Duodenal mucosa (tissue), 2 donors: ENCODE data around the gene GLRX5.

ENCODE experiments used
- H3K27ac ChIP-seq: one replicate; pipeline ENCODE4 v1.7.0; 2013; ENCODE audit warnings: low read depth, low read length
- H3K27me3 ChIP-seq, 2 donors: one replicate each; pipeline ENCODE4 v1.7.0; 2013; ENCODE audit warnings: low read length in 2 of 2, control low read depth in 1 of 2; ENCODE audit not compliant: insufficient read depth in 2 of 2, control insufficient read depth in 1 of 2
- H3K36me3 ChIP-seq, 2 donors: one replicate each; pipeline ENCODE4 v1.7.0; 2013; ENCODE audit warnings: low read length in 2 of 2, control low read depth in 1 of 2; ENCODE audit not compliant: insufficient read depth in 2 of 2, control insufficient read depth in 1 of 2
- H3K4me1 ChIP-seq, 2 donors: one replicate each; pipeline ENCODE4 v1.7.0; 2013; ENCODE audit warnings: low read length in 2 of 2, control low read depth in 1 of 2; ENCODE audit not compliant: insufficient read depth in 2 of 2, control insufficient read depth in 1 of 2
- H3K4me3 ChIP-seq, 2 donors: one replicate each; pipeline ENCODE4 v1.7.0; 2013; ENCODE audit warnings: low read length in 2 of 2, low read depth in 1 of 2
- H3K9ac ChIP-seq, 2 donors: one replicate each; pipeline ENCODE4 v1.7.0; 2013; ENCODE audit warnings: low read length in 2 of 2, low read depth in 1 of 2
- H3K9me3 ChIP-seq, 2 donors: one replicate each; pipeline ENCODE4 v1.7.0; 2013; ENCODE audit warnings: low read length in 2 of 2, control low read depth in 1 of 2; ENCODE audit not compliant: control insufficient read depth in 1 of 2

Gene GLRX5

DNA sequence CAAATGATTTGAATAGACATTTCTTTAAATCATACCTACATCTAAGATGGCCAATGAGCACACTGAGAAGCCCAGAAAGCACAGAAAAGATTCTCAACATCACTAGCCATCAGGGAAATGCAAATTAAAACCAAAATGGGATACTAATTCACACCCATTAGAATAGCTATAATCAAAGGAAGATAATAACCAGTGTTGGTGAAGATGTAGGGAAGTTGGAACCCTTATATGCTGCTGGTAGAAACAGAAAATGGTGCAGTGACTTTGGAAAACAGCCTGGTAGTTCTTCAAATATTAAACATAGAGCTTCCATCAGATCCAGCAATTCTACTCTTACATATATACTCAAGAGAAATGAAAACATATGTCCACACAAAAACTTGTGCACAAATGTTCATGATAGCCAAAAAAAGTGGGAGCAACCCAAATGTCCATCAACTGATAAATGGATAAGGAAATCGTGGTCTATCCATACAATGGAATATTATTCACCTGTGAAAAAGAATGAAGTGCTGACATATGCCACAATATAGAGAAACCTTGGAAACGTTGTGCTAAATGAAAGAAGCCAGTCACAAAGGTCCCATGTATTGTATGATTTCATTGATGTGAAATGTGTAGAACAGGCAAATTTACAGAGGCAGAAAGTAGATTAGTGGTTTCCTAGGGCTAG is 42.8 kb upstream of the GLRX5 start:
- Histone ChIP-seq H3K4me3 (no peak overlapping the region), H3K9ac (no peak overlapping the region), H3K27ac (no peak overlapping the region), H3K27me3 (no peaks in the 10 kb centered on the region), H3K4me1 (peaks cover 50 to 61% of the 10 kb centered on the region in 2 donors), H3K36me3 (no peaks in the 10 kb centered on the region), H3K9me3 (peaks cover 0 to 6% of the 10 kb centered on the region in 2 donors)

DNA sequence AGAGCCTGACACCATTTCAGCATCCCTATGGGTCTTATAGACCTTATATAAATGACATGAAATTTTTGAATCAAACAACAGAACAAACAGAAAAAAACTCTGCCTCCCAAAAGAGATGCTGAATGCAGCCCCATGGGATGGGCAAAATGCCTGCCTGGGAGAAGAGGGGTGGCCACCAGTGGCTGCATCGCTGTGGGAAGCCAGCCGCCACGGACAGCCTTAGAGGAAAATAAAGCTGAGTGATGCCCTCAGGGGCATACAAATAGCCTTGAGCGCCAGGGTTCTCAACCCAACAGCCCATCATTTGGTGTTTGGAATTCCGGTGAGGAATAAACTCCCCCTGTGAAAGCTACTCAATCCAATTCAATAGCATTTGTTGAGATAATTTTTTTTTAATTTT is 41.3 kb upstream of the GLRX5 start:
- Histone ChIP-seq H3K9me3 (peaks cover 0 to 6% of the 10 kb centered on the region in 2 donors), H3K36me3 (no peaks in the 10 kb centered on the region), H3K9ac (no peak overlapping the region), H3K27ac (no peak overlapping the region), H3K27me3 (no peaks in the 10 kb centered on the region), H3K4me1 (peaks cover 45 to 60% of the 10 kb centered on the region in 2 donors), H3K4me3 (no peak overlapping the region)

DNA sequence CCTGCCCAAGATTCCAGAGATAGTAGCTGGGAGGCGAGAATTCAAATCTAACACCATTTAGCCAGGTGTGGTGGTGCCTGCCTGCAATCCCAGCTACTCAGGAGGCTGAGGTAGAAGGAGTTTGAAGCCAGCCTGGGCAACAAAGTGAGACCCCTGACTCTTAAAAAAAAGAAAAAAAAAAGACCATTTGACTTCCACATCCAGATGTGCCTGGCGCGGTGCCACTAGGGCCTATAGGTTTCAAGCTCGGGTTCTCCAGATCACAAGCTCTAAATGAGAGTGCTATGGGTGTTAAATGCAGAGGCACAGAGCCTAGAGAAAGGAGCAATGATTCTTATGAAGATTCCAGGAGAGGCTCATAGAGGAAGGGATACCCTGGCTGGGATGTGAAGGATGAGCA is 40.9 kb upstream of the GLRX5 start:
- Histone ChIP-seq H3K4me3 (no peak overlapping the region), H3K36me3 (no peaks in the 10 kb centered on the region), H3K4me1 (peaks cover 48 to 61% of the 10 kb centered on the region in 2 donors), H3K27me3 (no peaks in the 10 kb centered on the region), H3K9ac (no peak overlapping the region), H3K27ac (no peak overlapping the region), H3K9me3 (peaks cover 0 to 6% of the 10 kb centered on the region in 2 donors)

DNA sequence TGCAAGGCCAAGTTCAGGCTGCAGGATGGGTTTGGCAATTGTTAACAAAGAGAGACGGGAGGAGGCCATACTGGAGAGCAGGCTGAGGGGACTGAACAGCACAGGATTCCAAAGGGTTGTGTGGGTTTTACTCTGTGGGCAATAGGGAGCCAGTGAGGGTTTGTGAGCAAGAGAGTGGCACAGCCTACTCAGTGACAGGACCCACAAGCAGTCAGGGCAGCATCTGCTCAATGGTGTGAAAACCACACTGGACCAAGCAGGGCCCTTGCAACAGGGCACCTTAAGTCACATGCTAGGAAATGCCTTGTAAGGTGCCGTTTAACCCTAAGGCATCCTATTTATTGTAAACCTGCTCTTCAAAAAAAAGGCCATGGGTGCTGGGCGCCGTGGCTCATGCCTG is 40.4 kb upstream of the GLRX5 start:
- no peak overlapping the region for H3K4me3 ChIP-seq
- H3K9ac ChIP-seq = no peak overlapping the region
- no peak overlapping the region for H3K27ac ChIP-seq
- H3K9me3 ChIP-seq = peaks cover 0 to 6% of the 10 kb centered on the region in 2 donors
- peaks cover 49 to 61% of the 10 kb centered on the region in 2 donors for H3K4me1 ChIP-seq
- no peaks in the 10 kb centered on the region for H3K36me3 ChIP-seq
- H3K27me3 ChIP-seq = no peaks in the 10 kb centered on the region

DNA sequence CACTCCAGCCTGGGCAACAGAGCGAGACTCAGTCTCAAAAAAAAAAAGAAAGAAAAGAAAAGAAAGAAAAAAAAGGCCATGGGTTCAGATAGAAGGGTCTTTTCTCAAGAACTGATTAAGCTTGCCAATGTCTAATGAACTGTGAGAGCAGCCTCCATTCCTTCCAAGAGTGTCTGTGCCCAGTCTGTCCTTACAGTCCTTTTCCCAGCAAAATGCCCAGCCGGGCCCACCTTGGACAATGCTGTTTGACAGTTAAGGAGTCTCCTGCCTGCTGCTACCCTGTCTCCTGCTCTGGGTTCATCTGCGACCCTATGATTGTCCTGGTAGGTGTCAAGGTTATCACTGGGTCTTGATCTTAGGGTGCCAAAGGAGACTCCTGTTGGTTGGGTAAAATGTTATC is 39.8 kb upstream of the GLRX5 start:
- peaks cover 0 to 6% of the 10 kb centered on the region in 2 donors for H3K9me3 ChIP-seq
- H3K4me1 ChIP-seq = peaks cover 51 to 58% of the 10 kb centered on the region in 2 donors
- H3K27ac ChIP-seq = no peak overlapping the region
- H3K36me3 ChIP-seq = no peaks in the 10 kb centered on the region
- H3K4me3 ChIP-seq = no peak overlapping the region
- no peak overlapping the region for H3K9ac ChIP-seq
- H3K27me3 ChIP-seq = no peaks in the 10 kb centered on the region

DNA sequence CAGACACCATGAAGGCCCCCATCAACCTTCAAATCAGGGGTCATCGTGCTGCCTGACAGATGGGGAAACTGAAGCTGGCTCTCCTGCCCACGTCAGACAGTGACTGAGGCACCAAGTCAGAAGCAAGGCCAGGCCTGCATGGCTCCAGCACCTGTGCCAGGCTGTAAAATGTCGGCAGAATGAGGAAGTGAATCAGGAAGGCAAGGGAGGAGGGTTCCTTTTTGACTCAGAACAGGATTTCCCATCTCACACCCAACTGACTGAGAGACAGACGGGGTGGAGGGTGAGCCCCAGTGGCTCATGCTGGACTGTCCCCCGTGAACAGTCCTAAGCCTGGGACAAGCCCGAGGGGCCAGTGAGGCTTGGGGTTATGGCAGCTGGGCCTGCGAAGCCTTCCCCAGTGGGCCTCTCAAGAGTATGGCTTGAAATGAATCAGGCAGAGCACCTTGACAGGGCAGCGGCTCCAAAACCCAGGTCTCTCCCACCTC is 39.3 kb upstream of the GLRX5 start:
- Histone ChIP-seq H3K4me3 (no peak overlapping the region), H3K27ac (no peak overlapping the region), H3K9me3 (peaks cover 0 to 6% of the 10 kb centered on the region in 2 donors), H3K4me1 (peaks cover 52 to 58% of the 10 kb centered on the region in 2 donors), H3K9ac (no peak overlapping the region), H3K36me3 (no peaks in the 10 kb centered on the region), H3K27me3 (no peaks in the 10 kb centered on the region)

DNA sequence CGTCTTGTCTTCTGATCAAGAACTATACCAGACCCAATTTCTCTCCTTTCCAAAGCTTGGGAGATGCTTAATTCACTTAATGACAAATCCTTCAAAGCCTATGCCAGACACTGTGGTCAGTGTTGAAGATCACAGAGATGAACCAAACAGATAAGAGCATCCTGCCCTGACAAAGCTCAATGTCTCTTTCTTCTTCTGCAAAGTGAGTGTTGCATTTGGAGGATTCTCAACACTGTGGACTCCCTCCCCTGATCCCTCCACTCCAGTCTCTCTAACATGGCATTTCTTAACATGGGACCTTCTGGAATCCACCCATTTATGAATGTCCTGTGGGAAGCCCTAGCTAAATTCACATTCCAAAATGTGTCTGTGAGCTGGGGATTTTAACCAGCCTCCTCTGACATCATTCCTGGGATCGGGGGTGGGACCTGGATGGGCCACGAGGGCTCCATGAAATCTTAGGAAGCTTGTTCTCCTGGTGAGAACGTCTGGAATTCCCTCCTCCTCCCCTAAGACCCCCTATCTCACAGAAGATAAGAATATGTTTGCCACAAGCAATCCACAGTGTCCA is 38.7 kb upstream of the GLRX5 start:
- no peaks in the 10 kb centered on the region for H3K27me3 ChIP-seq
- H3K36me3 ChIP-seq = no peaks in the 10 kb centered on the region
- no peak overlapping the region for H3K4me3 ChIP-seq
- no peak overlapping the region for H3K27ac ChIP-seq
- peaks cover 51 to 58% of the 10 kb centered on the region in 2 donors for H3K4me1 ChIP-seq
- no peak overlapping the region for H3K9ac ChIP-seq
- H3K9me3 ChIP-seq = peaks cover 0 to 6% of the 10 kb centered on the region in 2 donors

DNA sequence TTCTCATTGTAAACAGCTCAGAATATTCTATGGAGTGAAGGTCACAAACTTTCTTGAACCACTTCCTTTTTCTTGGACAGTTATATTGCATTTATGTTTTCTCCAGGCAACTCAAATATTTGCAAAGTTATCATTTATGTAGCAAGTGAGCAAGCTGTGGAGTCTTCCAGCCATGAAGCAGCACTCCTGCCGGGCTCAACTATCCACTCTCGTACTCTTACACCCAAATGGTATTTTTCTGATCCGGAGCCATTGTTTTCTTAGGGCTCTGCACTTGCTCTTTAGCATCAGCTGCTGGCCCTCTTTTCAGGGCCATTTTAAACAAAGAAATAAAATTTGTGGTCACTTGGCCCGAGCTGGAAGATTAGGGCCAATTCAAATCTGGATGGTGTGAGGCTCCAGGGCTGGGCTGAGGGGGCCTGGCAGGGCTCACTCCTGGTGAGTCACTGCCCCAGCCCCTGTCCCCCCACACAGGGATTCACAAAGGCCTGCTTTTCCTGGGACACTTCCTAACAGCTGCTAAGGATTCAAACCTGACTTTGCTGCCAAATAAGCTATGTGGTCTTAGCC is 38.1 kb upstream of the GLRX5 start:
- no peak overlapping the region for H3K9ac ChIP-seq
- H3K27me3 ChIP-seq = no peaks in the 10 kb centered on the region
- H3K9me3 ChIP-seq = peaks cover 0 to 6% of the 10 kb centered on the region in 2 donors
- H3K27ac ChIP-seq = no peak overlapping the region
- peaks cover 47 to 60% of the 10 kb centered on the region in 2 donors for H3K4me1 ChIP-seq
- no peak overlapping the region for H3K4me3 ChIP-seq
- no peaks in the 10 kb centered on the region for H3K36me3 ChIP-seq

DNA sequence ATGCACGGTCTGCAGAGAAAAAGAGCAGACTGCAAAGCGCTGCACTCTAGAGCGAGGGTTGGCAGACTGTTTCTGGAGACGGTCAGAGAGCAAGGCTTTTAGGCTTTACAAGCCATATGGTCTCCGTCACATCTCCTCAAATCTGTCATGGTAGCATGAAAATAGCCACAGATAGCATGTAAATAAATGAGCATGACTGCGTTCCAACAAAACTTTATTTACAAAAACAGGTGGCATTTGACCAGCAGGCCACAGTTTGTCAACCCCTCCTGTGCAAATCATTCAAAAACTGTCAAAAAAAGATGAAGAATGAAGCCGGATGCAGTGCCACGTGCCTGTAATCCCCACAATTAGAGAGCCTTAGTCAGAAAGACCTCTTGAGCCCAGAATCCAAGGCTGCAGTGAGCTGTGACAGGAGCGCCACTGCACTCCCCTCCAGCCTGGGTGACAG is 37.3 kb upstream of the GLRX5 start:
- H3K27me3 ChIP-seq = no peaks in the 10 kb centered on the region
- H3K4me1 ChIP-seq = peaks cover 47 to 61% of the 10 kb centered on the region in 2 donors
- no peak overlapping the region for H3K27ac ChIP-seq

DNA sequence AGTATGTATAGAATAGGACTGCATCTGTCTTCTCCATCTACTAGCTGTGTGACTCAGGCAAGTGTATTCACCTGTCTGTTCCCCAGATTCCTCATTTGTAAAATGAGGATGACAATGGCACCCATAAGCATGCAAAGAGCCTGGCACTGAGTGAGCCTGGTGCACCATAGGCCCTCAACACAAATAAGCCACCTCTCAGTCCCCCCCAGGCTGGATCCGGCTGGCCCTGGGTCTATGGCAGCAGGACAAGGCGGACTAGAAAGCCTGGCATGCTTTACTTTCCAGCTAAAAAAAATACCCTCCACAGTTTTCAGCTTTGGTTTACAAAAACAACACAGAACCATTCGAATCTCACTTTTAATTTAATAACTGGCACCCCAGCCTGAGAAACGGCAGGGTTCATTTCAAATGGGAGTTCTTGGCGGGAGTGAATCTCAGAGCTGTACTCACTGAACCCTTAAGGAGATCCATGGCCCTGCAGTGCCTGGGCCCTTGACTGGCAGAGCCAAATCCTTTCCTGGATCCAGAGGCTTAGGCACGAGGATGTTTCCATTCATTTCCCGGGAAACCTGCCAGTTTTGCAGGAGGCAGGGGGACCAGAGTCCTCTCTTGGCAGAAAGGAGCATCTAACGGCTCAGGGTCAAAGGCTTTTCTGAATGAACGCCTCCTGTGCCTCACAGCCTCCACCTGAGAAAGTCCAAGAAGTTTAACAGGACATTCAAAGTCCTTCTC is 36.1 kb upstream of the GLRX5 start:
- H3K27ac ChIP-seq = no peak overlapping the region
- no peaks in the 10 kb centered on the region for H3K9me3 ChIP-seq
- peaks cover 39 to 57% of the 10 kb centered on the region in 2 donors for H3K4me1 ChIP-seq
- H3K4me3 ChIP-seq = no peak overlapping the region
- no peaks in the 10 kb centered on the region for H3K36me3 ChIP-seq
- H3K9ac ChIP-seq = no peak overlapping the region
- no peaks in the 10 kb centered on the region for H3K27me3 ChIP-seq

More for the DNA sequence above, 37.3 kb upstream of the GLRX5 start:
- Histone ChIP-seq H3K9me3 (no peaks in the 10 kb centered on the region), H3K4me3 (no peak overlapping the region), H3K36me3 (no peaks in the 10 kb centered on the region), H3K9ac (no peak overlapping the region)
